Mesendoderm (in vitro differentiated cells): ENCODE data around the gene SNX25.
A peak's percentile ranks its signal among the peaks of the same experiment; 100 is the strongest.
"Not testable (repeated sequence)": the region's sequence is repeated elsewhere in the genome, so short reads cannot be mapped to it uniquely, and the experiment has no call there.

Experiments used
- DNase-seq: peaks from one replicate; pipeline ENCODE4 v3.0.0; 2013
- H2AK5ac ChIP-seq: 2 replicates; pipeline ENCODE4 v1.6.1; 2013; ENCODE audit warnings: low read length, inconsistent platforms
- H2BK120ac ChIP-seq: 2 replicates; pipeline ENCODE4 v1.6.1; 2013; ENCODE audit warnings: low read depth, mild to moderate bottlenecking, low read length, moderate library complexity, mixed read lengths
- H2BK15ac ChIP-seq: replicated peaks from 2 replicates; pipeline ENCODE4 v1.6.1; 2013; ENCODE audit warnings: low read depth, mild to moderate bottlenecking, moderate library complexity
- H2BK5ac ChIP-seq: 2 replicates; pipeline ENCODE4 v1.6.1; 2013; ENCODE audit warnings: low read length, inconsistent platforms
- H3K18ac ChIP-seq: 2 replicates; pipeline ENCODE4 v1.6.1; 2013; ENCODE audit warnings: mild to moderate bottlenecking, low read length, mixed read lengths
- H3K23ac ChIP-seq: one replicate; pipeline ENCODE4 v1.6.1; 2013; ENCODE audit warnings: low read length
- H3K27ac ChIP-seq: 2 replicates; pipeline ENCODE4 v1.5.1; 2013; ENCODE audit warnings: low read depth, mild to moderate bottlenecking, inconsistent platforms, low read length, moderate library complexity
- H3K27me3 ChIP-seq: 2 replicates; pipeline ENCODE4 v1.6.1; 2013; ENCODE audit warnings: low read length, control low read depth, mild to moderate bottlenecking, inconsistent platforms; ENCODE audit not compliant: insufficient read depth, poor library complexity
- H3K36me3 ChIP-seq: 2 replicates; pipeline ENCODE4 v1.6.1; 2013; ENCODE audit warnings: low read length, inconsistent platforms; ENCODE audit not compliant: control insufficient read depth, insufficient read depth
- H3K4ac ChIP-seq: one replicate; pipeline ENCODE4 v1.6.1; 2013; ENCODE audit warnings: low read depth, mild to moderate bottlenecking, low read length, moderate library complexity
- H3K4me1 ChIP-seq: 2 replicates; pipeline ENCODE4 v1.6.1; 2013; ENCODE audit warnings: low read depth, low read length, inconsistent platforms; ENCODE audit not compliant: control insufficient read depth
- H3K4me2 ChIP-seq: 2 replicates; pipeline ENCODE4 v1.6.1; 2013; ENCODE audit warnings: low read length
- H3K4me3 ChIP-seq: 2 replicates; pipeline ENCODE4 v1.5.1; 2013; ENCODE audit warnings: mild to moderate bottlenecking, low read length
- H3K56ac ChIP-seq: one replicate; pipeline ENCODE4 v1.6.1; 2013; ENCODE audit warnings: low read length
- H3K79me1 ChIP-seq: 2 replicates; pipeline ENCODE4 v1.6.1; 2013; ENCODE audit warnings: low read length, inconsistent platforms
- H3K79me2 ChIP-seq: 2 replicates; pipeline ENCODE4 v1.6.1; 2013; ENCODE audit warnings: mild to moderate bottlenecking, low read length; ENCODE audit not compliant: control insufficient read depth, insufficient read depth
- H3K9ac ChIP-seq: 2 replicates; pipeline ENCODE4 v1.6.1; 2013; ENCODE audit warnings: low read length, inconsistent platforms
- H4K5ac ChIP-seq: one replicate; pipeline ENCODE4 v1.6.1; 2013; ENCODE audit warnings: low read length
- H4K8ac ChIP-seq: one replicate; pipeline ENCODE4 v1.6.1; 2013; ENCODE audit warnings: low read depth, mild to moderate bottlenecking, control low read depth, low read length, moderate library complexity
- WGBS: extraction: QIAGEN DNeasy Blood & Tissue Kit; methylation state at CpG from one replicate; pipeline ENCODE4 v1.1.7; 2013; ENCODE audit warnings: low lambda C conversion rate, missing lambda C conversion rate; ENCODE audit not compliant: insufficient coverage; ENCODE audit errors: extremely low coverage; 5-methylcytosine and 5-hydroxymethylcytosine counted together

SNX25 gene

GRCh38 chr4:185192059-185192458 is 17.3 kb upstream of the SNX25 start:
- WGBS, result no CpG with 5 or more reads among the region's 1 CpG
- Histone ChIP-seq H2AK5ac (no peak overlapping the region), H3K27me3 (no peaks in the 10 kb centered on the region), H4K5ac (no peak overlapping the region), H3K79me2 (no peaks in the 10 kb centered on the region), H2BK5ac (no peak overlapping the region), H4K8ac (no peak overlapping the region), H3K23ac (no peak overlapping the region), H3K4me2 (no peak overlapping the region), H3K79me1 (peaks cover 1% of the 10 kb centered on the region), H3K4ac (no peak overlapping the region), H3K9ac (no peak overlapping the region), H3K56ac (no peak overlapping the region), H3K4me3 (no peak overlapping the region), H3K36me3 (no peaks in the 10 kb centered on the region), H3K27ac (no peak overlapping the region), H2BK120ac (no peak overlapping the region), H3K4me1 (no peaks in the 10 kb centered on the region), H3K18ac (no peak overlapping the region), H2BK15ac (no peak overlapping the region)
- DNase-seq, result no peak

GRCh38 chr4:185194924-185195888 is 14.2 kb upstream of the SNX25 start:
- H3K4me2 ChIP-seq, result no peak overlapping the region
- H4K8ac ChIP-seq, result no peak overlapping the region
- H3K4me3 ChIP-seq, result no peak overlapping the region
- H4K5ac ChIP-seq, result no peak overlapping the region
- no peak overlapping the region for H2BK5ac ChIP-seq
- no peak overlapping the region for H3K27ac ChIP-seq
- H3K4ac ChIP-seq, result no peak overlapping the region
- H2BK15ac ChIP-seq, result no peak overlapping the region
- WGBS, result no CpG with 5 or more reads among the region's 9 CpGs
- no peaks in the 10 kb centered on the region for H3K79me2 ChIP-seq
- no peak overlapping the region for H3K18ac ChIP-seq
- H3K4me1 ChIP-seq, result no peaks in the 10 kb centered on the region
- no peak overlapping the region for H2BK120ac ChIP-seq
- H3K79me1 ChIP-seq, result peaks cover 1% of the 10 kb centered on the region
- no peaks in the 10 kb centered on the region for H3K36me3 ChIP-seq
- no peak overlapping the region for H3K56ac ChIP-seq
- no peak for DNase-seq
- no peak overlapping the region for H3K23ac ChIP-seq
- no peaks in the 10 kb centered on the region for H3K27me3 ChIP-seq
- H2AK5ac ChIP-seq, result no peak overlapping the region
- no peak overlapping the region for H3K9ac ChIP-seq

- H4K5ac ChIP-seq, result no peak overlapping the region
- no peak overlapping the region for H3K4me3 ChIP-seq
- no peak overlapping the region for H3K18ac ChIP-seq
- no peak overlapping the region for H2BK120ac ChIP-seq
- H2BK15ac ChIP-seq, result no peak overlapping the region
- WGBS, result no CpG with 5 or more reads among the region's 2 CpGs
- no peaks in the 10 kb centered on the region for H3K4me1 ChIP-seq
- no peak overlapping the region for H3K56ac ChIP-seq
- no peak overlapping the region for H3K4me2 ChIP-seq
- peaks cover 1% of the 10 kb centered on the region for H3K79me1 ChIP-seq
- H3K23ac ChIP-seq, result no peak overlapping the region
- no peaks in the 10 kb centered on the region for H3K79me2 ChIP-seq
- no peak overlapping the region for H3K4ac ChIP-seq
- no peaks in the 10 kb centered on the region for H3K27me3 ChIP-seq
- H3K36me3 ChIP-seq, result no peaks in the 10 kb centered on the region
- H4K8ac ChIP-seq, result no peak overlapping the region
- no peak overlapping the region for H2BK5ac ChIP-seq
- no peak overlapping the region for H3K27ac ChIP-seq
- no peak overlapping the region for H3K9ac ChIP-seq
- H2AK5ac ChIP-seq, result no peak overlapping the region
- no peak for DNase-seq
These were observed 13.0 kb upstream of the SNX25 start for GRCh38 chr4:185196437-185196836.

- not testable (repeated sequence) for H4K8ac ChIP-seq, H2BK15ac ChIP-seq, H3K4me2 ChIP-seq, H3K27me3 ChIP-seq, H3K36me3 ChIP-seq, H3K4me3 ChIP-seq, H3K23ac ChIP-seq, H3K79me1 ChIP-seq, H2BK120ac ChIP-seq, H3K18ac ChIP-seq, H4K5ac ChIP-seq, H3K27ac ChIP-seq, H3K4me1 ChIP-seq, H3K79me2 ChIP-seq, H2AK5ac ChIP-seq, DNase-seq, H3K56ac ChIP-seq, H2BK5ac ChIP-seq, H3K9ac ChIP-seq, H3K4ac ChIP-seq
- WGBS, result no CpG with 5 or more reads among the region's 4 CpGs
These were observed 11.2 kb upstream of the SNX25 start for GRCh38 chr4:185198189-185198588.

- WGBS, result no CpG with 5 or more reads among the region's 16 CpGs
- H3K4ac ChIP-seq, result peak overlapping the region; percentile 97
- H3K79me1 ChIP-seq, result no peaks in the 10 kb centered on the region
- H3K27me3 ChIP-seq, result no peaks in the 10 kb centered on the region
- no peak overlapping the region for H4K5ac ChIP-seq
- H3K4me2 ChIP-seq, result no peak overlapping the region
- H2BK120ac ChIP-seq, result peak overlapping the region; percentile 8
- peak overlapping the region; percentile 89 for H2BK15ac ChIP-seq
- peak; percentile 96 for DNase-seq
- H4K8ac ChIP-seq, result no peak overlapping the region
- H3K4me1 ChIP-seq, result peaks cover 3% of the 10 kb centered on the region
- H3K36me3 ChIP-seq, result no peaks in the 10 kb centered on the region
- H3K4me3 ChIP-seq, result no peak overlapping the region
- H3K56ac ChIP-seq, result peak overlapping the region; percentile 83
- peak overlapping the region; percentile 72 for H3K18ac ChIP-seq
- H2BK5ac ChIP-seq, result peak overlapping the region; percentile 43
- no peak overlapping the region for H3K23ac ChIP-seq
- peak overlapping the region; percentile 87 for H3K27ac ChIP-seq
- peak overlapping the region; percentile 50 for H3K9ac ChIP-seq
- H3K79me2 ChIP-seq, result no peaks in the 10 kb centered on the region
- H2AK5ac ChIP-seq, result peak overlapping the region; percentile 33
These were observed 7.1 kb upstream of the SNX25 start for GRCh38 chr4:185201977-185202962.
